GM19467 (cell line): ENCODE results near the gene HMOX2.

ENCODE experiments used
- ATAC-seq: cut with Tn5 transposase; IDR thresholded peaks from one replicate; pipeline ENCODE4 v1.9.1; 2021; ENCODE audit warnings: mild to moderate bottlenecking, moderate library complexity; ENCODE audit not compliant: unreplicated experiment

HMOX2 gene

GRCh38 chr16:4499196-4499555 lies 23.0 kb downstream of the HMOX2 start:
- ATAC-seq = no peak

GRCh38 chr16:4500272-4500671 lies 24.1 kb downstream of the HMOX2 start:
- no peak for ATAC-seq

GRCh38 chr16:4501071-4501478 lies 24.9 kb downstream of the HMOX2 start:
- no peak for ATAC-seq

GRCh38 chr16:4505356-4506147 lies 29.4 kb downstream of the HMOX2 start:
- ATAC-seq = peak; percentile 71

GRCh38 chr16:4506450-4506849 lies 30.3 kb downstream of the HMOX2 start:
- no peak for ATAC-seq

- no peak for ATAC-seq
Measured at GRCh38 chr16:4507588-4508345, 31.6 kb downstream of the HMOX2 start.

- no peak for ATAC-seq
Measured at GRCh38 chr16:4508806-4509205, 32.6 kb downstream of the HMOX2 start.

- no peak for ATAC-seq
Measured at GRCh38 chr16:4509420-4509819, 33.2 kb downstream of the HMOX2 start.

GRCh38 chr16:4510131-4510530 lies 33.9 kb downstream of the HMOX2 start:
- no peak for ATAC-seq

GRCh38 chr16:4510747-4511426 lies 34.7 kb downstream of the HMOX2 start:
- ATAC-seq = no peak

GRCh38 chr16:4511441-4512082 lies 35.4 kb downstream of the HMOX2 start:
- ATAC-seq = no peak

- ATAC-seq = no peak
Measured at GRCh38 chr16:4512473-4512872, 36.3 kb downstream of the HMOX2 start.

- ATAC-seq = no peak
Measured at GRCh38 chr16:4513086-4513860, 37.1 kb downstream of the HMOX2 start.

- no peak for ATAC-seq
Measured at GRCh38 chr16:4513881-4514280, 37.7 kb downstream of the HMOX2 start.

GRCh38 chr16:4514606-4515005 lies 38.4 kb downstream of the HMOX2 start:
- no peak for ATAC-seq

GRCh38 chr16:4515611-4516233 lies 39.5 kb downstream of the HMOX2 start:
- no peak for ATAC-seq

- ATAC-seq = no peak
Measured at GRCh38 chr16:4517812-4518680, 41.8 kb downstream of the HMOX2 start.

- no peak for ATAC-seq
Measured at GRCh38 chr16:4519274-4520058, 43.3 kb downstream of the HMOX2 start.
